Measurements from ENCODE around the gene BORCS5.
"Not testable (repeated sequence)": the region's sequence is repeated elsewhere in the genome, so short reads cannot be mapped to it uniquely, and the experiment has no call there.

BORCS5 gene

GRCh38 chr12:12397184-12397583 lies 40.3 kb downstream of the BORCS5 start:
- Histone ChIP-seq H3K36me3 (ENCODE audit: insufficient read depth, low read length) (no peaks in the 10 kb centered on the region), H3K9me3 (ENCODE audit: insufficient read depth, low read depth, low read length) (no peaks in the 10 kb centered on the region), H3K4me3 (ENCODE audit: low read length) (no peak overlapping the region), H3K27ac (ENCODE audit: low read depth, low read length) (no peak overlapping the region), H3K27me3 (ENCODE audit: insufficient read depth, low read length) (no peaks in the 10 kb centered on the region), H3K9ac (ENCODE audit: low read depth, low read length) (no peak overlapping the region), H3K4me1 (ENCODE audit: insufficient read depth, low read length) (peaks cover 27% of the 10 kb centered on the region)
- 95% methylated on average over 5 of the region's 5 CpGs for WGBS

GRCh38 chr12:12398026-12398859 lies 41.4 kb downstream of the BORCS5 start:
- Histone ChIP-seq H3K27ac (ENCODE audit: low read depth, low read length) (no peak overlapping the region), H3K9me3 (ENCODE audit: insufficient read depth, low read depth, low read length) (no peaks in the 10 kb centered on the region), H3K27me3 (ENCODE audit: insufficient read depth, low read length) (no peaks in the 10 kb centered on the region), H3K9ac (ENCODE audit: low read depth, low read length) (no peak overlapping the region), H3K36me3 (ENCODE audit: insufficient read depth, low read length) (no peaks in the 10 kb centered on the region), H3K4me1 (ENCODE audit: insufficient read depth, low read length) (peaks cover 27% of the 10 kb centered on the region), H3K4me3 (ENCODE audit: low read length) (no peak overlapping the region)
- 83% methylated on average over 7 of the region's 7 CpGs for WGBS

- WGBS: no CpG with 5 or more reads among the region's 1 CpG
- Histone ChIP-seq H3K4me3 (ENCODE audit: low read length) (no peak overlapping the region), H3K27me3 (ENCODE audit: insufficient read depth, low read length) (no peaks in the 10 kb centered on the region), H3K9me3 (ENCODE audit: insufficient read depth, low read depth, low read length) (no peaks in the 10 kb centered on the region), H3K36me3 (ENCODE audit: insufficient read depth, low read length) (no peaks in the 10 kb centered on the region), H3K4me1 (ENCODE audit: insufficient read depth, low read length) (peaks cover 29% of the 10 kb centered on the region), H3K27ac (ENCODE audit: low read depth, low read length) (peak overlapping the region; percentile 7; the same call in 1 of the 2 replicates), H3K9ac (ENCODE audit: low read depth, low read length) (no peak overlapping the region)
These were observed 42.3 kb downstream of the BORCS5 start for GRCh38 chr12:12399161-12399560.

- Histone ChIP-seq H3K4me3 (ENCODE audit: low read length) (no peak overlapping the region), H3K27me3 (ENCODE audit: insufficient read depth, low read length) (no peaks in the 10 kb centered on the region), H3K36me3 (ENCODE audit: insufficient read depth, low read length) (no peaks in the 10 kb centered on the region), H3K27ac (ENCODE audit: low read depth, low read length) (no peak overlapping the region; the same call in 1 of the 2 replicates), H3K9me3 (ENCODE audit: insufficient read depth, low read depth, low read length) (no peaks in the 10 kb centered on the region), H3K9ac (ENCODE audit: low read depth, low read length) (no peak overlapping the region), H3K4me1 (ENCODE audit: insufficient read depth, low read length) (peaks cover 32% of the 10 kb centered on the region)
- WGBS: 93% methylated on average over 4 of the region's 4 CpGs
These were observed 43.0 kb downstream of the BORCS5 start for GRCh38 chr12:12399776-12400305.

GRCh38 chr12:12400793-12401192 lies 43.9 kb downstream of the BORCS5 start:
- peaks cover 32% of the 10 kb centered on the region for H3K4me1 ChIP-seq (ENCODE audit: insufficient read depth, low read length)
- H3K9ac ChIP-seq (ENCODE audit: low read depth, low read length): no peak overlapping the region

GRCh38 chr12:12403264-12404248 lies 46.7 kb downstream of the BORCS5 start:
- WGBS: 85% methylated on average over 8 of the region's 9 CpGs
- H3K36me3 ChIP-seq (ENCODE audit: insufficient read depth, low read length): no peaks in the 10 kb centered on the region
- H3K4me3 ChIP-seq (ENCODE audit: low read length): no peak overlapping the region
- H3K9ac ChIP-seq (ENCODE audit: low read depth, low read length): no peak overlapping the region
- no peak overlapping the region for H3K27ac ChIP-seq (ENCODE audit: low read depth, low read length)
- H3K27me3 ChIP-seq (ENCODE audit: insufficient read depth, low read length): no peaks in the 10 kb centered on the region
- H3K4me1 ChIP-seq (ENCODE audit: insufficient read depth, low read length): peaks cover 23% of the 10 kb centered on the region
- H3K9me3 ChIP-seq (ENCODE audit: insufficient read depth, low read depth, low read length): no peaks in the 10 kb centered on the region

More at GRCh38 chr12:12400793-12401192, 43.9 kb downstream of the BORCS5 start:
- no peaks in the 10 kb centered on the region for H3K9me3 ChIP-seq (ENCODE audit: insufficient read depth, low read depth, low read length)
- no peak overlapping the region for H3K4me3 ChIP-seq (ENCODE audit: low read length)
- no peaks in the 10 kb centered on the region for H3K36me3 ChIP-seq (ENCODE audit: insufficient read depth, low read length)
- H3K27ac ChIP-seq (ENCODE audit: low read depth, low read length): no peak overlapping the region
- 100% methylated on average over 1 of the region's 3 CpGs for WGBS
- H3K27me3 ChIP-seq (ENCODE audit: insufficient read depth, low read length): no peaks in the 10 kb centered on the region

- Histone ChIP-seq H3K27ac (ENCODE audit: low read depth, low read length) (no peak overlapping the region), H3K9ac (ENCODE audit: low read depth, low read length) (no peak overlapping the region)
- 84% methylated on average over 1 of the region's 1 CpG for whole genome bisulfite sequencing
These were observed 47.4 kb downstream of the BORCS5 start for GRCh38 chr12:12404297-12404696.

GRCh38 chr12:12405882-12406281 lies 49.0 kb downstream of the BORCS5 start:
- Histone ChIP-seq H3K9ac (ENCODE audit: low read depth, low read length) (no peak overlapping the region), H3K27ac (ENCODE audit: low read depth, low read length) (no peak overlapping the region), H3K36me3 (ENCODE audit: insufficient read depth, low read length) (no peaks in the 10 kb centered on the region), H3K27me3 (ENCODE audit: insufficient read depth, low read length) (no peaks in the 10 kb centered on the region), H3K4me3 (ENCODE audit: low read length) (no peak overlapping the region), H3K4me1 (ENCODE audit: insufficient read depth, low read length) (peaks cover 5% of the 10 kb centered on the region; the same call in 1 of the 2 replicates), H3K9me3 (ENCODE audit: insufficient read depth, low read depth, low read length) (no peaks in the 10 kb centered on the region)
- 88% methylated on average over 5 of the region's 5 CpGs for WGBS

More at GRCh38 chr12:12404297-12404696, 47.4 kb downstream of the BORCS5 start:
- Histone ChIP-seq H3K4me1 (ENCODE audit: insufficient read depth, low read length) (peaks cover 15% of the 10 kb centered on the region), H3K36me3 (ENCODE audit: insufficient read depth, low read length) (no peaks in the 10 kb centered on the region), H3K9me3 (ENCODE audit: insufficient read depth, low read depth, low read length) (no peaks in the 10 kb centered on the region), H3K27me3 (ENCODE audit: insufficient read depth, low read length) (no peaks in the 10 kb centered on the region), H3K4me3 (ENCODE audit: low read length) (no peak overlapping the region)

- Histone ChIP-seq H3K36me3 (ENCODE audit: insufficient read depth, low read length) (no peaks in the 10 kb centered on the region), H3K4me1 (ENCODE audit: insufficient read depth, low read length) (peaks cover 5% of the 10 kb centered on the region; the same call in 1 of the 2 replicates), H3K9me3 (ENCODE audit: insufficient read depth, low read depth, low read length) (no peaks in the 10 kb centered on the region), H3K27ac (ENCODE audit: low read depth, low read length) (no peak overlapping the region), H3K27me3 (ENCODE audit: insufficient read depth, low read length) (no peaks in the 10 kb centered on the region), H3K9ac (ENCODE audit: low read depth, low read length) (no peak overlapping the region), H3K4me3 (ENCODE audit: low read length) (no peak overlapping the region)
These were observed 49.9 kb downstream of the BORCS5 start for GRCh38 chr12:12406762-12407161.

GRCh38 chr12:12408265-12408690 lies 51.4 kb downstream of the BORCS5 start:
- Histone ChIP-seq H3K27me3 (ENCODE audit: insufficient read depth, low read length) (no peaks in the 10 kb centered on the region), H3K4me3 (ENCODE audit: low read length) (no peak overlapping the region), H3K36me3 (ENCODE audit: insufficient read depth, low read length) (no peaks in the 10 kb centered on the region), H3K27ac (ENCODE audit: low read depth, low read length) (no peak overlapping the region), H3K9ac (ENCODE audit: low read depth, low read length) (no peak overlapping the region), H3K9me3 (ENCODE audit: insufficient read depth, low read depth, low read length) (no peaks in the 10 kb centered on the region), H3K4me1 (ENCODE audit: insufficient read depth, low read length) (peaks cover 5% of the 10 kb centered on the region; the same call in 1 of the 2 replicates)
- 94% methylated on average over 1 of the region's 1 CpG for WGBS

GRCh38 chr12:12409337-12409736 lies 52.5 kb downstream of the BORCS5 start:
- 100% methylated on average over 1 of the region's 2 CpGs for WGBS
- not testable (repeated sequence) for H3K9me3 ChIP-seq (ENCODE audit: insufficient read depth, low read depth, low read length); H3K4me1 ChIP-seq (ENCODE audit: insufficient read depth, low read length); H3K27ac ChIP-seq (ENCODE audit: low read depth, low read length); H3K4me3 ChIP-seq (ENCODE audit: low read length); H3K36me3 ChIP-seq (ENCODE audit: insufficient read depth, low read length); H3K27me3 ChIP-seq (ENCODE audit: insufficient read depth, low read length); H3K9ac ChIP-seq (ENCODE audit: low read depth, low read length)

All from HUES64 (cell line).